Panc1 (cell line): ENCODE results near the gene GBA3.

Experiments used
- POLR2AphosphoS5 ChIP-seq: IDR thresholded peaks from 2 replicates; pipeline ENCODE4 v1.6.1; 2012; ENCODE audit warnings: mild to moderate bottlenecking, low read depth, low read length, moderate library complexity
- SIN3A ChIP-seq: IDR thresholded peaks from 2 replicates; pipeline ENCODE4 v1.6.1; 2012; ENCODE audit warnings: low read depth, mild to moderate bottlenecking, low read length, moderate library complexity, borderline replicate concordance; ENCODE audit not compliant: insufficient read depth
- TF ChIP-seq, protein P1 (sequence below): fragments of 450-650 bp; IDR thresholded peaks from 2 replicates; pipeline ENCODE4 v1.5.1; 2017; ENCODE audit warnings: mild to moderate bottlenecking
- TF ChIP-seq, protein P2 (sequence below), 2 experiments: IDR thresholded peaks; 2 replicates each; pipeline ENCODE4 v1.6.1; 2011 to 2012; ENCODE audit warnings: low read depth in 2 of 2, control low read depth in 1 of 2, low read length in 1 of 2, mild to moderate bottlenecking in 1 of 2, moderate library complexity in 1 of 2; ENCODE audit not compliant: insufficient read depth in 1 of 2

DNA sequence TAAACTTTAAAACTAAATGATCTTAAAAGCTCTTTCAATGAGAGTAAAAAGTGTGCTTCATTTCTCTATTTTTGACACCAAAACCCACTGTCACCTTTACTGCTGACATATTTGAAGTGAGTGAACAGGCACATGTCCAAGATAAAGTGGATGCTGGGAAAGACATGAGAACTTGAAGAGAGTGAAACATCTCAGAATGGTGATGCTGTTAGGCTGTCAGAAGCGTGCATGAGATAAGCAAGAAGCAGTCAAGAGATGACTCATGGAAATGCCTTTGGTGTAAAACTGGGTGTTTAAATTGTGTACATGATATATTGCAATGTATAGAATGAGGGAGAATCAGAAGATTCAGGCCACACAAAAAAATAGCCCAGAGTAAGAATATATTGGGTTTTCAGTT, 21.8 kb upstream of the GBA3 start:
- TF ChIP-seq, protein P1, sequence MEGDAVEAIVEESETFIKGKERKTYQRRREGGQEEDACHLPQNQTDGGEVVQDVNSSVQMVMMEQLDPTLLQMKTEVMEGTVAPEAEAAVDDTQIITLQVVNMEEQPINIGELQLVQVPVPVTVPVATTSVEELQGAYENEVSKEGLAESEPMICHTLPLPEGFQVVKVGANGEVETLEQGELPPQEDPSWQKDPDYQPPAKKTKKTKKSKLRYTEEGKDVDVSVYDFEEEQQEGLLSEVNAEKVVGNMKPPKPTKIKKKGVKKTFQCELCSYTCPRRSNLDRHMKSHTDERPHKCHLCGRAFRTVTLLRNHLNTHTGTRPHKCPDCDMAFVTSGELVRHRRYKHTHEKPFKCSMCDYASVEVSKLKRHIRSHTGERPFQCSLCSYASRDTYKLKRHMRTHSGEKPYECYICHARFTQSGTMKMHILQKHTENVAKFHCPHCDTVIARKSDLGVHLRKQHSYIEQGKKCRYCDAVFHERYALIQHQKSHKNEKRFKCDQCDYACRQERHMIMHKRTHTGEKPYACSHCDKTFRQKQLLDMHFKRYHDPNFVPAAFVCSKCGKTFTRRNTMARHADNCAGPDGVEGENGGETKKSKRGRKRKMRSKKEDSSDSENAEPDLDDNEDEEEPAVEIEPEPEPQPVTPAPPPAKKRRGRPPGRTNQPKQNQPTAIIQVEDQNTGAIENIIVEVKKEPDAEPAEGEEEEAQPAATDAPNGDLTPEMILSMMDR: no peak
- TF ChIP-seq, protein P2, sequence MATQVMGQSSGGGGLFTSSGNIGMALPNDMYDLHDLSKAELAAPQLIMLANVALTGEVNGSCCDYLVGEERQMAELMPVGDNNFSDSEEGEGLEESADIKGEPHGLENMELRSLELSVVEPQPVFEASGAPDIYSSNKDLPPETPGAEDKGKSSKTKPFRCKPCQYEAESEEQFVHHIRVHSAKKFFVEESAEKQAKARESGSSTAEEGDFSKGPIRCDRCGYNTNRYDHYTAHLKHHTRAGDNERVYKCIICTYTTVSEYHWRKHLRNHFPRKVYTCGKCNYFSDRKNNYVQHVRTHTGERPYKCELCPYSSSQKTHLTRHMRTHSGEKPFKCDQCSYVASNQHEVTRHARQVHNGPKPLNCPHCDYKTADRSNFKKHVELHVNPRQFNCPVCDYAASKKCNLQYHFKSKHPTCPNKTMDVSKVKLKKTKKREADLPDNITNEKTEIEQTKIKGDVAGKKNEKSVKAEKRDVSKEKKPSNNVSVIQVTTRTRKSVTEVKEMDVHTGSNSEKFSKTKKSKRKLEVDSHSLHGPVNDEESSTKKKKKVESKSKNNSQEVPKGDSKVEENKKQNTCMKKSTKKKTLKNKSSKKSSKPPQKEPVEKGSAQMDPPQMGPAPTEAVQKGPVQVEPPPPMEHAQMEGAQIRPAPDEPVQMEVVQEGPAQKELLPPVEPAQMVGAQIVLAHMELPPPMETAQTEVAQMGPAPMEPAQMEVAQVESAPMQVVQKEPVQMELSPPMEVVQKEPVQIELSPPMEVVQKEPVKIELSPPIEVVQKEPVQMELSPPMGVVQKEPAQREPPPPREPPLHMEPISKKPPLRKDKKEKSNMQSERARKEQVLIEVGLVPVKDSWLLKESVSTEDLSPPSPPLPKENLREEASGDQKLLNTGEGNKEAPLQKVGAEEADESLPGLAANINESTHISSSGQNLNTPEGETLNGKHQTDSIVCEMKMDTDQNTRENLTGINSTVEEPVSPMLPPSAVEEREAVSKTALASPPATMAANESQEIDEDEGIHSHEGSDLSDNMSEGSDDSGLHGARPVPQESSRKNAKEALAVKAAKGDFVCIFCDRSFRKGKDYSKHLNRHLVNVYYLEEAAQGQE (IDR thresholded peaks at IDR 0.05; ENCODE audit: insufficient read depth in 1 of 2, low read depth in 2 of 2, low read length in 1 of 2): no peak
- TF ChIP-seq POLR2AphosphoS5 (no peak), SIN3A (no peak)
